Measurements from ENCODE around the gene GHRL.

DNA sequence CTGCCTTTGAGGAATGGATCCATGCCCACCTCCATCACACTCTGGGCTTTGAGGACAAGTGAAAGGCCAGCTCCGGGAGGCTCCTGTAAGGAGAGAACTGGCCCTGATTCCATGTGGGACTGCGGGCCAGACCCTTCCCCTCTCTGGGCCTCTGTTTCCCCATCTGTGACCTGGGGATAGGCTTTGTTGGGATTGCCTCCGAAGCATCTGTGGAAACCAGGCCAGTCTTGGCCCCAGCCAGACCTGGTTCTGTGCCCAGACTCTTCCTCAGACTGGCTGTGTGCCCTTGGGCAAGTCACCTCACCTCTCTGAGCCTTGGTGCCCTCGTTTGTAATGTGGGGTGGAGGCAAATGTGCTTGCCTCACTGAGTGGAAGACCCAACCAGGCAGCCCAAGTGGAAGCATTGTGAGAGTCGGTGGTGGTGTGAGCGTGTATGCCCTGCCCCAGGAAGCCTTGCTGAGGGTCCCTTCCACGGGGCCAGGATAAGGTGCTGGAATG is 49.2 kb upstream of the GHRL start:
- no peak for TF ChIP-seq POLR2A (IDR thresholded peaks at IDR 0.05)
- TF ChIP-seq, protein P1, sequence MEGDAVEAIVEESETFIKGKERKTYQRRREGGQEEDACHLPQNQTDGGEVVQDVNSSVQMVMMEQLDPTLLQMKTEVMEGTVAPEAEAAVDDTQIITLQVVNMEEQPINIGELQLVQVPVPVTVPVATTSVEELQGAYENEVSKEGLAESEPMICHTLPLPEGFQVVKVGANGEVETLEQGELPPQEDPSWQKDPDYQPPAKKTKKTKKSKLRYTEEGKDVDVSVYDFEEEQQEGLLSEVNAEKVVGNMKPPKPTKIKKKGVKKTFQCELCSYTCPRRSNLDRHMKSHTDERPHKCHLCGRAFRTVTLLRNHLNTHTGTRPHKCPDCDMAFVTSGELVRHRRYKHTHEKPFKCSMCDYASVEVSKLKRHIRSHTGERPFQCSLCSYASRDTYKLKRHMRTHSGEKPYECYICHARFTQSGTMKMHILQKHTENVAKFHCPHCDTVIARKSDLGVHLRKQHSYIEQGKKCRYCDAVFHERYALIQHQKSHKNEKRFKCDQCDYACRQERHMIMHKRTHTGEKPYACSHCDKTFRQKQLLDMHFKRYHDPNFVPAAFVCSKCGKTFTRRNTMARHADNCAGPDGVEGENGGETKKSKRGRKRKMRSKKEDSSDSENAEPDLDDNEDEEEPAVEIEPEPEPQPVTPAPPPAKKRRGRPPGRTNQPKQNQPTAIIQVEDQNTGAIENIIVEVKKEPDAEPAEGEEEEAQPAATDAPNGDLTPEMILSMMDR (IDR thresholded peaks at IDR 0.05) = no peak
